IPS-15b (cell line): ENCODE data around the gene ISCA1.
A peak's percentile ranks its signal among the peaks of the same experiment; 100 is the strongest.

ENCODE experiments used
- H3K27me3 ChIP-seq: one replicate; pipeline ENCODE4 v1.6.1; 2013; ENCODE audit warnings: low read length; ENCODE audit not compliant: control insufficient read depth, insufficient read depth
- H3K36me3 ChIP-seq: one replicate; pipeline ENCODE4 v1.6.1; 2013; ENCODE audit warnings: low read length; ENCODE audit not compliant: control insufficient read depth, insufficient read depth
- H3K4me1 ChIP-seq: one replicate; pipeline ENCODE4 v1.6.1; 2013; ENCODE audit warnings: mild to moderate bottlenecking, low read length; ENCODE audit not compliant: control insufficient read depth, insufficient read depth
- H3K4me3 ChIP-seq: one replicate; pipeline ENCODE4 v1.5.1; 2013; ENCODE audit warnings: low read depth, low read length
- H3K9ac ChIP-seq: one replicate; pipeline ENCODE4 v1.6.1; 2013; ENCODE audit warnings: low read depth, mild to moderate bottlenecking, low read length
- H3K9me3 ChIP-seq: one replicate; pipeline ENCODE4 v1.6.1; 2013; ENCODE audit warnings: mild to moderate bottlenecking, low read length; ENCODE audit not compliant: control insufficient read depth, insufficient read depth

Gene ISCA1

DNA sequence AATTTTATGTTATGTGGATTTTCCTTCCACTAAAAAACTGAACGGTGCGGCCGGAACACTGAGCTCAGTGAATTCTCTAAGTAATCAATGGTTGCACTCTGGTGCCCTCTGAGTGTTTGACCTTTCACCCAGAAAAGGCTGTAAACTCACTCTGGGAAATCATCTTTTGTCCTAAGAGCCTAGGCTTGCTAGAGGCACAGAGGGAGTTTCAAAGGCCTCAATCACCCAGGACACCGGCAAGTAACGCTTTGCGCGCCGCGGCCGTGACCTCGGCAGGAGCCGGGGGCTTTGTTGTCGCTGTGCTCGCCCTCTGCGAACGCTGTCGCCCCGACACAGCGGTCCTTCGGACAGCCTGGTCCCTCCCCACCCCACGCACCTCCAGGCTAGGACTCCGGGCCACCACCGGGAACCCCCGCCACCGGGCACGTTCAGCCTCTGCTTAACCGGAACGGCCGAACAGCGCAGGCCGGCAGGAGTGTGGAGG is 703 bp downstream of the ISCA1 start:
- H3K27me3 ChIP-seq: peaks cover 4% of the 10 kb centered on the region
- H3K4me1 ChIP-seq: peaks cover 3% of the 10 kb centered on the region
- H3K4me3 ChIP-seq: peak overlapping the region; percentile 93
- no peaks in the 10 kb centered on the region for H3K36me3 ChIP-seq
- no peaks in the 10 kb centered on the region for H3K9me3 ChIP-seq
- H3K9ac ChIP-seq: peak overlapping the region; percentile 92

DNA sequence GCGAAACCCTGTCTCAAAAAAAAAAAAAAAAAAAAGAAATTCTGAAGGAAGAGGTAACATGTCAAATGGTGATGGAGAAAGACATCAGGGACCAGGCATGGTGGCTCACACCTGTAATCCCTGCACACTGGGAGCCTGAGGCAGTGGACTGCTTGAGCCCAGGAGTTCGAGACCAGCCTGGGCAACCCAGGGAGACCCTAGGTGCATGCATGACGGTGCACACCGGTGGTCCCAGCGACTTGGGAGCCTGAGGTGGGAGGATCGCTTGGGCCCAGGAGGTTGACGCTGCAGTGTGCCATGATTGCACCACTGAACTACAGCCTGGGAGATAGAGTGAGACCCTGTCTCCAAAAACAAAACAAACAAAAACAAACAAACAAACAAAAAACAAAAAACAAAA is 1.8 kb downstream of the ISCA1 start:
- Histone ChIP-seq H3K9me3 (no peaks in the 10 kb centered on the region), H3K9ac (no peak overlapping the region), H3K36me3 (no peaks in the 10 kb centered on the region), H3K27me3 (peaks cover 4% of the 10 kb centered on the region), H3K4me1 (no peaks in the 10 kb centered on the region), H3K4me3 (peak overlapping the region; percentile 93)

GRCh38 chr9:86279839-86280238 is 2.5 kb downstream of the ISCA1 start:
- Histone ChIP-seq H3K36me3 (no peaks in the 10 kb centered on the region), H3K9ac (no peak overlapping the region), H3K4me3 (no peak overlapping the region), H3K27me3 (peaks cover 4% of the 10 kb centered on the region), H3K4me1 (no peaks in the 10 kb centered on the region), H3K9me3 (no peaks in the 10 kb centered on the region)

- H3K36me3 ChIP-seq: no peaks in the 10 kb centered on the region
- no peak overlapping the region for H3K9ac ChIP-seq
- H3K4me3 ChIP-seq: no peak overlapping the region
- H3K4me1 ChIP-seq: no peaks in the 10 kb centered on the region
- no peaks in the 10 kb centered on the region for H3K9me3 ChIP-seq
- H3K27me3 ChIP-seq: no peaks in the 10 kb centered on the region
Measured at GRCh38 chr9:86277072-86277471, 5.3 kb downstream of the ISCA1 start.

DNA sequence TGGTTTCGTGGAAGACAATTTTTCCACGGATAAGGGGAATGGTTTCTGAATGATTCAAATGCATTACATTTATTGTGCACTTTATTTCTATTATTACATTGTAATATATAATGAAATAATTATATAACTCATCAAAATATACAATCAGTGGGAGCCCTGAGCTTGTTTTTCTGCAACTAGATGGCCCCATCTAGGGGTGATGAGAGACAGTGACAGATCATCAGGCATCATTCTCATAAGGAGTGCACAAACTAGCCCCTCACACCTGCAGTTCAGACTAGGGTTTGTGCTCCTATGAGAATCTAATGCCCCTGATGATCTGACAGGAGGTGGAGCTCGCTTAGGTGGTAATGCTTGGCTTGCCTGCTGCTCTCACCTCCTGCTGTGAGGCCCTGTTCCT is 6.4 kb downstream of the ISCA1 start:
- Histone ChIP-seq H3K4me3 (no peak overlapping the region), H3K9ac (no peak overlapping the region), H3K9me3 (no peaks in the 10 kb centered on the region), H3K27me3 (no peaks in the 10 kb centered on the region), H3K36me3 (peaks cover 6% of the 10 kb centered on the region), H3K4me1 (no peaks in the 10 kb centered on the region)

DNA sequence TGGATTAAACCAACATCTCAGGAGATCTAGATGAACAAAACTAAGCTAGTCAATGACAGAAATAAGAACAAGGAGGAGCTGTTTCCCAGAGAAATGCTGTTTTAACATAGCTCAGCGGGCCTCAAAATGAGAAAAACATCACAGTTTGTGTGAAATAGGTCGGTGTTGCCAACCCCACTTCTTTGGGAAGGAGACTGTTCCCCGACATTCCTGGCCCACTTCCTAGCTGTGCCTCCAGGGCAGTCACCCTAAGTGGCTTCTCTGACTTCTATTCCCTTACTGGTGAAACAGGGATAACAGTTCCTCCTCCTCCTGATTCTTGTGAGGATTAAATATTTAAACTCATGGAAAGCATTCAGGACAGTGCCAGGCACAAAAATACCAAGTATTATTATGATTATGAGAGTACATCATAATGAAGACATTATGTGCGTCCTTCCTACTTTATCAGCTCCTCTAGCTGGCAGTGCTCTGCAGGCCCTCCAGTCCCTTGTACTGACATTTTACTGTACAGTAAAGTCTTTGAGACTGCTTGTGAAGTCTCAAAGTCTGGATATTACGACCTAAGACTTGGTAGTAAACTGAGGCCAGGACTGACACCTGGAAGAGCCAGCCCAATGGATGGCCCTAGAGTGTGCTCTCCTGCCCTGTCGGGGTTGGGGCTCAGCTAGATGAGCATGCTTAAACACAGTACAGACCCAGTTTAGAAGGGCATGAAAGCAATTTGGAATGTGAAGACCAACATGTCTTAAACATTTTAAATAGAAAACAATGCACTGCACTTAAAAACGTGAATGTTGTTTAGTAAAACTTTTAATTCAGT is 7.3 kb downstream of the ISCA1 start:
- Histone ChIP-seq H3K27me3 (no peaks in the 10 kb centered on the region), H3K4me3 (no peak overlapping the region), H3K36me3 (peaks cover 6% of the 10 kb centered on the region), H3K9me3 (no peaks in the 10 kb centered on the region), H3K4me1 (no peaks in the 10 kb centered on the region), H3K9ac (no peak overlapping the region)

GRCh38 chr9:86272221-86272620 is 10.1 kb downstream of the ISCA1 start:
- no peak overlapping the region for H3K9ac ChIP-seq
- H3K27me3 ChIP-seq: no peaks in the 10 kb centered on the region
- H3K4me3 ChIP-seq: no peak overlapping the region
- no peaks in the 10 kb centered on the region for H3K9me3 ChIP-seq
- H3K4me1 ChIP-seq: no peaks in the 10 kb centered on the region
- peaks cover 6% of the 10 kb centered on the region for H3K36me3 ChIP-seq

- H3K9me3 ChIP-seq: no peaks in the 10 kb centered on the region
- no peak overlapping the region for H3K4me3 ChIP-seq
- peaks cover 12% of the 10 kb centered on the region for H3K36me3 ChIP-seq
- H3K9ac ChIP-seq: no peak overlapping the region
- H3K4me1 ChIP-seq: no peaks in the 10 kb centered on the region
- H3K27me3 ChIP-seq: no peaks in the 10 kb centered on the region
Measured at GRCh38 chr9:86263876-86264275, 18.5 kb downstream of the ISCA1 start.

- Histone ChIP-seq H3K4me1 (no peaks in the 10 kb centered on the region), H3K36me3 (peaks cover 12% of the 10 kb centered on the region), H3K9me3 (no peaks in the 10 kb centered on the region), H3K27me3 (no peaks in the 10 kb centered on the region), H3K9ac (no peak overlapping the region), H3K4me3 (no peak overlapping the region)
Measured at GRCh38 chr9:86262492-86262891, 19.8 kb downstream of the ISCA1 start.

DNA sequence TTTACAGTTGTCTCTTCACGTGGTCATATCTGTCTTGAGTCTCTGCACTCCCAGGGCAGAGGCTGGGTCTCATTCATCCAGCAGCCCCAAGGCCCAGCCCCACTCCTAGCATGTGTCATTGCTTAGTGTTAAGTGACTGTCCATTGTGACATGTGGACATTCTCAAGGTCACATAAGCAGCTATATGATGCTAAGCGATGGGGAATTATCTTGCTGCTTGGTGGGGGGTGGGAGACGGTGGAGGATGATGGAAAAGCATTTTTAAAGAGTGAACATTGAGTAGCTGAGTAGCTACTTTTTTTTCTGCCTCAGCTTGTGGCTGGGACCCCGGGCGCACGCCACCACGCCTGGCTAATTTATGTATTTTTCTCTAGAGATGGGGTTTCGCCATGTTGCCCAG is 22.8 kb downstream of the ISCA1 start, which contains the start of gene C9orf153:
Gene C9orf153 (minus strand): TSS at position 101 of the 400 bp plus-strand sequence. CDS start 30,054 bp downstream, outside the sequence.
- Histone ChIP-seq H3K9me3 (no peaks in the 10 kb centered on the region), H3K36me3 (peaks cover 12% of the 10 kb centered on the region), H3K4me1 (no peaks in the 10 kb centered on the region), H3K4me3 (no peak within 1 kb of the TSS), H3K27me3 (no peaks in the 10 kb centered on the region), H3K9ac (no peak within 1 kb of the TSS)

DNA sequence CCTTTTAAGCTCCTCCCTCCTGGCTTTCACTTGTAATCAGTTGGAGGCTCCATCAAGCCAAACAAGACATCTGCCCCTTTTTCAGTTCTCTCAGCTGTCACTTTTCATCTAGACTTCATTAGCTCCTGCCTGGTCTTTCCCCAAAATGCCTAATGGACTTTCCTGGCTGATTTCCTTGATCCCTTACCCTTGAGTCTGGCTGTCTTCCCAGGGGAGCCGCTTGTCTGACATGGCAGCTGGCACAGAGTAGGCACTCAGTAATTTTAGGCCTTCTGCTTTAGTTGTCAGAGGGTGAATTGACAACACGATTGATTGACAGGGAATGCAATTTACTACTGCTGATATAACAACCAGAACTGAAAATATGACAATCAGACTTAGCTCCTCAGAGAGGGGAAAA is 24.9 kb downstream of the ISCA1 start:
- Histone ChIP-seq H3K4me3 (no peak overlapping the region), H3K9ac (no peak overlapping the region), H3K27me3 (no peaks in the 10 kb centered on the region), H3K36me3 (no peaks in the 10 kb centered on the region), H3K4me1 (no peaks in the 10 kb centered on the region), H3K9me3 (no peaks in the 10 kb centered on the region)

GRCh38 chr9:86256653-86257052 is 25.7 kb downstream of the ISCA1 start:
- no peaks in the 10 kb centered on the region for H3K27me3 ChIP-seq
- no peaks in the 10 kb centered on the region for H3K36me3 ChIP-seq
- H3K4me3 ChIP-seq: no peak overlapping the region
- H3K4me1 ChIP-seq: no peaks in the 10 kb centered on the region
- no peaks in the 10 kb centered on the region for H3K9me3 ChIP-seq
- no peak overlapping the region for H3K9ac ChIP-seq
